ENCODE data around the gene GTPBP10.
A peak's percentile ranks its signal among the peaks of the same experiment; 100 is the strongest.

The GTPBP10 gene

DNA sequence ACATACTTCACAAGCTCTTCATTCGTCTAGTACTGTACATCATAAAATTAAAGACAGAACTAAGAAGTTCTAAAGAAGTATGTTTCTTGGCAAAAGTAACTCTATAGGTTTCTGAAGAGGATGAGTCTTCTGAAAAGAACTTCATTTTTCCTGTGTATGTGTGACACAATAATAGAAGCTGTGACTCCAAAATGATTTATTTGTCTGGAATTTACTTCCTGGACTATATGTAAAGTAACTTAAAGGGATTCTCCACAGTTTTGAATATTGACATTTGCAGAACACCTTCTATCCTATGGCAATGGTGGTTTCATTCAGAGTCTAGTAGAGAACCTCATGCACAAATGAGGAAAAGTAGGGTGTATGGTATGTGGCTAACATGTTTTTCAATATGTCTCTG lies 36.9 kb downstream of the GTPBP10 start:
- DNase-seq, result no peak

DNA sequence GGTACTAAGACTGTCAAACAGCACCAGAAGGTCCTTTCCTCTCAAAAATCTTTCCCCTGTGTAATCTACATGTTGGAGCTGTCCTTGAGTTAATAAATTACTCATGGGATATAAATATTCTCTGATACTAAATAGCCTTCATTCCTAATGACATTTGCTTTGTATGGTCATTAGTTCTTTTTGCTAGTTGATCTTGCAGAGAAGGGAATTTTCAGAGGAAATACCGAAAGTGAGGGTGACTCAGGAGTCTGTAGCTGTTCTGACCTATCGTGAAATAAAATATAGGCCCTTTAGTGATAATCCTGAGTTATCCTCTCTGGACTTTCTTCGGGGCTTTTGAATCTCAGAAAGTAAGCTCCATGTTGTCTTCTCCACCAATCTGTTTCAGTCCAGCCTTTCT lies 37.3 kb downstream of the GTPBP10 start:
- no peak for DNase-seq

DNA sequence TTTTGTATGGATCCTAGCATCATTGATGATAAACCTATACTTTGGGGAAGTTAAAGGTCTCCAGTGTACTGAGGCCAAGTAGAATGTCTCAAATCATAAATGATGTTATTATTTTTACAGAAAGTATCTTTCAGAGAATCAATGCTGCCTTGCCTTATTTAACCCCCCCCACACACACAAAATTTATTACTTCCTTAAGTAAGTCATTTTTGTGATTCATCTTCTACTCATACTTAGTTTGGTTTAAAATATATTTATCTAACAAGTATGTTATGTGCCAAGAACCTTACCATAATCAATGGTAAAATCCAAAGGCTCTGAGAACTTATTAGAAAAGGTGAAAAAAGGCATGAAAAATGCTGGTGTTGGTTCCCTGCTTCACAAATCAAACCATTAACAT lies 37.9 kb downstream of the GTPBP10 start:
- DNase-seq, result no peak

DNA sequence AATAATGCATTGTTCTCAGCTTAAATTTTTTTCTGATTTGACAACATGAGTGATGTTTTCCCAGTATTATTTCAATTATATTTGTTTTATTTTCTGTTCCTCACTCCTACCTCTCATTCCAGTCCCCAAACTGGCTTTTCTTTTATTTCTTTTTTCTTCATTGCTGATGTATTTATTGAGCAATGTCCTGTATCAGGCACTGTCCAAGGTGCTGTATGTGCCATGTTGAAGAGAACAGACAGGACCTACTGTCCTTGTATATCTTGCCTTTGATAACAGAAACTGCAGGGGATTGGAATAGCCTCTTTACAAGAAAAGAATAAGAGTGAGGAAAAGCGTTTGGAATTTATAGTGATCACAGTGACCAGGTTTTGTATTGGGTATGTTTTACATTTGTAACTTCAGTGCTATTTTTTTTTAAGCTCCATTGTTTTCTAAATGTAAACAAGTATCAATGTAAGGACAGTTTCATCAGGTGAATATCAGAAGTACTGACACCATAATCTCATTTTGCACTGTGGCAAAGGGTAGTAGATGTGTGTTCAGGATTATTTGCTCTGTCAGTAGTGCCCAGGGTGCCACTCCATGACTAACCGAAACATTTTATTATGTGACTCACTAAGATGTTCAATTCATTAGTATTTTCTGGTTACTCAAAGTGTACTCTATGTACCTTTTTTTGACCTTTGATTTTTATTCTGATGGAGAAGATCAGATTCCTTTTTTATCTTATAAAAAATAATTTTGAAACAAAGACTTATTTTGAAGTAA lies 41.1 kb downstream of the GTPBP10 start:
- DNase-seq, result no peak

DNA sequence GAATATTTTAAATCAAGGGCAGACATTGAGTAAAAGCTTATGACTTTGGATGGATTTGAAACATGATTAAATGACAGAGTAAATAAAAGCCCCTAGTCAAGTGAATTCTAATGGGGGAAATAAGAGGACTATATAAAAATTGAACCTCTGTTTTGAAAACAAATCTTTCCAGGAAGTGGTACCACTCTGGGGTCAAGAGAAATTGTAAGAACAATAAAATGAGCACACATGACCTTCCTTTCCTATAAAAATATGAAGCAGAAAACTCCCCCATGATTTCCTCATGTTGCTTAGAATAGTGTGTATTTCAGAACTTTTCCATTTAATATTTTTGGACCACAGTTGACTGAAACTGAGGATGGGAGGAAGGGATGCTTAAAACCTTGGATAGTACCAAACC lies 44.4 kb downstream of the GTPBP10 start:
- DNase-seq, result no peak

DNA sequence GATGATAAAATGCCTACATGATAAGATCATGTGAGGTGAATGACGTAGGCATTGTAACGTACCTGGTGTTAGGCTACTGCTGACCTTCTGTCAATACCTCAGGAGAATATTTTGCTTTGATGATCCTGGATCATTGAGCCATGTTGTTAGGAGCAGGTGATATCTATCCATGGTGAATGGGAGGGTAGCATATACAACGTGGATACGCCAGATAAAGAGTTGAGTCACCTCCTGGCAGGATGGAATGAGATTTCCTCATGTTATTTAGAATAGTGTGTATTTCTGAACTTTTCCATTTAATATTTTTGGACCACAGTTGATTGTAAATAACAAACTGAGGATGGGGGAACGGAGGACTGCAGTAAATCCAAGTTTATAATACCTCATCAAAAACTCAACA lies 45.0 kb downstream of the GTPBP10 start:
- no peak for DNase-seq

DNA sequence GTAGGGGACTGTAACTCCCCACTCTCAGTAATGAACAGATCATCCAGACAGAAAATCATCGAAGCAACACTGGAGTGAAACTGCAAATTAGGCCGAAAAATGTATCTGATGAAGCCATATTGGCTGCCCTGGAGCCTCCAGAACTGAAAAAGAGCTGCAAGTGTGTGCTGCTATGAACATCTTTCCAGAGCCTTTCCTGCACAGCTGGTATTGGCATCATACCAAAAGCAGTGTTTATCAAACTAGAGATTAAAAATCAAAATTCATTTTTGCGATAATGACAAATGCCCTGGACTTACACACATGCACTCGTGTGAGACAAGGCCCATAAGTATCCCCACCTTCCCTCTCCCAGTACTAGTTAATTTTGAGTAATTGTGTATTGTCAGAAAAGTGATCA lies 49.9 kb downstream of the GTPBP10 start:
- no peak for DNase-seq

DNA sequence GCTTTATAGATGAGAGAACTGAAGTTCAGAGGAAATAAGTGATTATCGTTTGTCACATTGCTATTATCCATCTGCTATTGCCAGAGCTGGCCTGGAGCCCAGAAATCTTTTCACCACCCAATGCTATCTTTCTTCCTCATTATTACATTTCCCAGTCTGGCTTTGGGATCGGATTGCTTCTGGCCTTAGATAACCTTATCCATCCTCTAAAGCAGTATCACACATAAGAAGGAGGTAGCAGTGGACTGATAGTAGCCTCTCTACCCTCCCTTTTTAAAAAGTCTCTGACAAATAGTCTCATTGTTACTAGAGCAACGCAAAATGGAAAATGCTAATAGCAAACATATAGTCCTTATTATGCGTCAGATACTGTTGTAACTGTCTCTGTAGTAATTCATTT lies 55.5 kb downstream of the GTPBP10 start:
- DNase-seq, result peak; percentile 78

DNA sequence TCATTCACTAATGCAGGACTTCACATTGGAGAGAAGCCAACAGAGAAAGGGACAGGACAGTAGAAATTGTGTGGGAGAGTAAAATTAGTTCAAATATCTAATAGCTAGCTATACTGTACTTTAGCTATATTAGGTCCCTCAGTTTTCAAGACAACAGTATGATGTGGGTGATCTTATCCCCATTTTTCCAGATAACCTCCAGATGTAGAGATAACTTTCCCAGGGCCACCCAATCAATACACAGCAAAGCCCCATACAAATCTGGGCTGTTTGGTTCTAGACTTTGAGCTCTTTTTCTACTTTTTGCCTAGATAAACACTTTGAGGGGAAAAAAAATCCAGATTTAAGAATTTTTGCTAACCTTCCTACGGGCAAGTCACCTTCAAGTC lies 56.3 kb downstream of the GTPBP10 start:
- no peak for DNase-seq

DNA sequence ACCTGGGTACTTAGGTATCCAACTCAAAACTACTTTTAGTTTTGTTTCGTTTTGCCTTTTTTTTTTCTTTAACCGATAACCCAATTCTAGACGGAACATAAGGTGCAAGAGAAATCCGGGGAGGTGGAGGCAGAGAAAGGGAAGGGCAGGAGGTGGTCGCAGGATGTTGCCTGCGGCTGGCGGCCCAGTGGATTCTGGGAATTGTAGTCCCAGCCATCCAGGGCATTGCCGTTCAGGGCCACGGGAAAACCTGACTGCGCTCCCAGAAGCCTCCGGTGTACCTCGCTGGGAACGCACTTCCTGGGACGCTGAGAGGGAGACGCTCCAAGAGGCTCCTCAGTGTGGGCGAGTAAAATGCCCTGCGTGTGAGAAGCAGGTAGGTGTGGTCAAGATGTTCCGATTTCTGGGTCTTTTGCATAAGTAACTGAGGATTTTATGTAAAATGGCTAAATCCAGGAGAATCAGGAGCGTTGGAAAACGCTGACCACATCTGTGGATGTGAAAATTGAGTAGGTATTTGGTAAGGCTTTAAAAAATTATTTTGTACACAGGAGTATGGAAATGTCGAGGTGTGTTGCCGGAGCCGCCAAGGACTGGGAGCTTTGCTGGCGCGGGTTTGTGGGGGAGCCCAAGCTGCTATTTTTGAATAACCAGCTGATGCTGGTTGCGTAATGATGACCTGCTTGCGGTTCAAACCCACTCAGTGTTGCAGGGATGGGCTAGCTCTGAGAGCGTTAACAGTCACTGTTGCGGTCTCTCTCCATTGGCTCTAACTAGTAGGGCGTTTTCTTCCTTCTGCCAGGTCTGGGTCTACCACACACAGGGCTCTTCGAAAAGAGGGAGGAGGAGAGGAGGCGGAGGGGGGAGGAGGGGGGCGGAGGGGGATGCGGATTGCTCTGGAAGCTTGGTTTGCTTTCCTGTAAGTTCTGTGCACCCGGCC lies 56.9 kb downstream of the GTPBP10 start, which contains the start of gene CLDN12:
CLDN12 (plus strand) TSS at position 288 of the 940 bp plus-strand sequence. CDS start 9,216 bp downstream, outside the sequence.
- peak; percentile 98 for DNase-seq

DNA sequence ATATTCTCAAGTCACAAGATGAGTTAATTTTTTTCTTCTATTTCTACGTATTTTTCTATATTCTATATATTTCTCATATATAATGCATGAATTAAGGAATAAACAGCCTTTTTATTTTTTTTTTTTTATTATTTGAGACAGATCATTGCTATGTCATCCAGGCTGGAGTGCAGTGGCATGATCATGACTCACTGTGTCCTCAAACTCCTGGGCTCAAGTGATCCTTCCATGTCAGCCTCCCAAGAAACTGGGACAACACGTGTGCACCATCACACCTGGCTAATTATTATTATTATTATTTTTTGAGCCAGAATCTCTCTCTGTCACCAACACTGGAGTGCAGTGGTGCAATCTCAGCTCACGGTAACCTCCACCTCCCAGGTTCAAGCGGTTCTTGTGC lies 58.3 kb downstream of the GTPBP10 start:
- no peak for DNase-seq

DNA sequence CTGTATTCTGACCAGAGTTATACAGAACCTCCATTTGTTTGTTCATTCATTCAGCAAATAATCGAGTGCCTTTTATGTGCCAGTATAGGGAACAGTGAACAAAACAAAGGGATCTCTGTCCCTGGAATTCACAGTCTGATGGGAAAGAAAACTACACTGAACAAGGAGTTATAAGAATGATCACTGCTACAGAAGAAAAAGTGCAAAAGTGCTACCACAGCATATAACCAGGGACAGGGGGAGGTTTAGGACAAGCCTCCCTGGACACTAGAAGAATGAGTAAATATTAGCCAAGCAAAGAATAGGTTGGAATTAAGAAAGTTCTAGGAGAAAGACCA lies 60.9 kb downstream of the GTPBP10 start:
- DNase-seq, result no peak

DNA sequence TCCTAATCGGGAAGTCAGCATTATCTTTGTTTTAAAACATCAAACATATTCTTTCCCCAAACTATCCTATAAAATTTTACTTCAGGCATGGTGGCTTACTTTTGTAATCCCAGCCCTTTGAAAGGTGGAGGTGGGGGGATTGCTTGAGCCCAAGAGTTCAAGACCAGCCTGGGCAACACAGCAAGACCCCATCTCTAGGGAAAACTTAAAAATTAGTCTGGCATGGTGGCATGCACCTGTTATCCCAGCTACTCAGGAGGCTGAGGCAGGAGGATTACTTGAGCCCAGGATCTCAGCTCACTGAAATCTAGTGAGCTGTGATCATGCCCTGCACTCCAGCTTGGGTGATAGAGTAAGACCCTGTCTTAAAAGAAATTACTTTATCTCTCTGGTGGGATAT lies 61.6 kb downstream of the GTPBP10 start:
- no peak for DNase-seq

DNA sequence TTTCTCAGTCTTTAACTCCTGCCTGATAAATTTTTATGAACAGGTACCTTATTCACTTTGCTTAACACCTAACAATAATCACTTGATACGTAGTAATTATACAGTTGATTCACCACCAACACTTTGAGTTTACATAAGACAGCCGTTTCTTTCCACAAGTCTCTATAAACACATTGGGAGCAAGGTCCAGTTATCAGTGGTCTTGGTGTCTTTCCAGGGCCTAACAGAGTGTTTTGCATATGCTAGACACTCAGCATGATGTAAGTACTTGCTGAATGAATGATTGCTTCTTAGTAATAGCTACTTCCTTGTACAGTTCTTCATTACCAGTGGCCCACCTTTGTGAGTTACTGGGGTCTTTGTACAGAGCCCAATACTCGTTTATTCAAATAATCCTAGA lies 63.2 kb downstream of the GTPBP10 start:
- DNase-seq, result no peak

DNA sequence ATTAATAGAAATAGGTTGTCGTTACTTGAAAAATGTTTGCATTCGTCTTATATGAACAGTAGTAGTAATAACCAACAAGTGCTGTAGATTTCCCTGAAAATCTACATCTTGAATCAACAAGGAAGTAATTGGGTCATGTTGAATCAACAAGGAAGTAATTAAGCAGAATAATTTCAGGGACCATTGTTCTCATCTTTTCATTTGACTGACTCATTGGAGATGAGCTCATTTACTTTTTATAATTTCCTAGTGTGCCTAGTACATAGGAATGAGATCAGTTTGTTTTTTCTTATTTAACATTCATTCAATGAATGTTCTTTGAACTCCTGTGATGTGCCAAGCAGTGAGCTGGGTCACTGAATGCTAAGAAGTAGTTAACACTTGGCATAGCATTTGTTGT lies 65.0 kb downstream of the GTPBP10 start:
- DNase-seq, result no peak

DNA sequence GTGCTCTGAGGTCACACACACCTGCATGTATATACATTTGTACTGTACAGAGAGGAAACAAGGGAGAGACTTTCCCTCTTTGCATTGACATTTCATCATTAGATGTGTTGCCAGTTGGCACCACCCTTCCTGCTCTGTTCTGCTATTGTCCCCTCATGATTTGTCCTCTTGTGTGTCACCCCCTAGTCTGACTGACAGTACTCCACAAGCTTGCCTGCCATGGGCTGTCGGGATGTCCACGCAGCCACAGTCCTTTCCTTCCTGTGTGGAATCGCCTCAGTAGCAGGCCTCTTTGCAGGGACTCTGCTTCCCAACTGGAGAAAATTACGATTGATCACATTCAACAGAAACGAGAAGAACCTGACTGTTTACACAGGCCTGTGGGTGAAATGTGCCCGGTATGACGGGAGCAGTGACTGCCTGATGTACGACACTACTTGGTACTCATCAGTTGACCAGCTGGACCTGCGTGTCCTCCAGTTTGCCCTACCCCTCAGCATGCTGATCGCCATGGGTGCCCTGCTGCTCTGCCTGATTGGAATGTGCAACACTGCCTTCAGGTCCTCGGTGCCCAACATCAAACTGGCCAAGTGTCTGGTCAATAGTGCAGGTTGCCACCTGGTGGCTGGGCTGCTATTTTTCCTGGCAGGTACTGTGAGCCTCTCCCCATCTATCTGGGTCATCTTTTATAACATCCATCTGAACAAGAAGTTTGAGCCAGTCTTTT lies 66.1 kb downstream of the GTPBP10 start:
- peak; percentile 48 for DNase-seq

DNA sequence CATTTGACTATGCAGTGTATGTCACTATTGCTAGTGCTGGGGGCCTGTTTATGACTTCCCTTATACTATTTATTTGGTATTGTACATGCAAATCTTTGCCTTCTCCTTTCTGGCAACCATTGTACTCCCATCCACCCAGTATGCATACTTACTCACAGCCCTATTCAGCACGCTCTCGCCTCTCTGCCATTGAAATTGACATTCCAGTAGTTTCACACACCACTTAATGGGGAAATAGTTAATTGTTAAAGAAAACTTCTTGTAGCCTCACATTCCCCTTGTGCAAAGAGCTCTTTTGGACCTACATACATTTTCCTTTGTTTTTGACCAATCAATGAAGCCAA lies 66.6 kb downstream of the GTPBP10 start:
- DNase-seq, result no peak

DNA sequence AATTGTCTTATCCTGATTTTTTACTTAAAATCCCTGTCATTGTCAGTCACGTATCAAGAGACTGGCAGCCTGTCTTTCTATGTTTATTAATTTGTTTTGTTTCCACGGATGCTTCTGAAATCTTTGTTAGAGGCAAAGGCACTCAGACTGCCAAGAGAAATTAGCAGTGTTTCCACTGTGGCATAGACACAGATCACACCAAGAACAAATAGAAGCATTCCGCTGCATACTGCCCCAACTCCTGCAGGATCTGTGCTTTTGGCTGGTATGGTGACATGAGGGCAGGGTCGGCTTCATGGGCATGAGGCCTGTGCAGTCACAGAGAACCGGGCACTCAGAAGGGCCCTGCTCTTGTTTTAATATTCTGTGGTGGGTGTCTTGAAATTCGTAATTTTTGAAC lies 75.1 kb downstream of the GTPBP10 start:
- no peak for DNase-seq

DNA sequence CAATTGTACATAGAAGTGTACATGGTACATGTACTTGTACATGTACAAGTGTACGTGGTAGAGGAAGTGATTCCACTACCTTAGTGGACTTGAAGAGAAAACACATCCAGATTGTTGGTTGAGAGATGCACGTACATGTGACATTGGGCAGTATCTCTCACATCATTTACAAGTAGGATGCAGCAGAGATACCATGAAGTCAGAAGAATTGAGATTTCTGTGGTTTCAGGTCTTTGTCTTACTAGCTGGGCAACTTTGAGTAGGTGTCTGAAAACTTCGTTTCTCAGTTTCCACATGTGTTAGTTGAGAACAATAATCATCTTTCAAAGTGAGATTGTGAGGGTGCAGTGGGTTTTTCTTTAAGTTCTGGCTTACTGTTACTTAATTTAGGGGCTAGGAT lies 78.2 kb downstream of the GTPBP10 start:
- no peak for DNase-seq

DNA sequence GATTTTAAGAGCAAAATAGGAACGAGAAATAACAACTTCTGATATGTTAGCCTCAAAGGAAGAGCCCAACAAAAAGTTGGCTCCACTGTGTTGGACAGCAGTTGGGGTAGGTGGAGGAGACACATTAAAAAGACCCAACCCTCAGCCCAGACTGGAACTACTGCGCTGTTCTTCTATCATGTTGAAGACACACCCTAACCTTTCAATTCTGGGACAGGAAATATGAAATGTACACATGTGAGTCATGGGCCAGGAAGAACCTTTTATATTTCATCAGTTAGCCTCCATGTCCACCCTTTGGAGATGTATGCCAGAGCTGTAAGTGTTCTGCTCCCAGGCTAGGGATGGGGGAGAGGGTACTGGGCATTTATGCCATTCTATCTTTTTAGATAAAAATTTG lies 78.9 kb downstream of the GTPBP10 start:
- DNase-seq, result no peak

DNA sequence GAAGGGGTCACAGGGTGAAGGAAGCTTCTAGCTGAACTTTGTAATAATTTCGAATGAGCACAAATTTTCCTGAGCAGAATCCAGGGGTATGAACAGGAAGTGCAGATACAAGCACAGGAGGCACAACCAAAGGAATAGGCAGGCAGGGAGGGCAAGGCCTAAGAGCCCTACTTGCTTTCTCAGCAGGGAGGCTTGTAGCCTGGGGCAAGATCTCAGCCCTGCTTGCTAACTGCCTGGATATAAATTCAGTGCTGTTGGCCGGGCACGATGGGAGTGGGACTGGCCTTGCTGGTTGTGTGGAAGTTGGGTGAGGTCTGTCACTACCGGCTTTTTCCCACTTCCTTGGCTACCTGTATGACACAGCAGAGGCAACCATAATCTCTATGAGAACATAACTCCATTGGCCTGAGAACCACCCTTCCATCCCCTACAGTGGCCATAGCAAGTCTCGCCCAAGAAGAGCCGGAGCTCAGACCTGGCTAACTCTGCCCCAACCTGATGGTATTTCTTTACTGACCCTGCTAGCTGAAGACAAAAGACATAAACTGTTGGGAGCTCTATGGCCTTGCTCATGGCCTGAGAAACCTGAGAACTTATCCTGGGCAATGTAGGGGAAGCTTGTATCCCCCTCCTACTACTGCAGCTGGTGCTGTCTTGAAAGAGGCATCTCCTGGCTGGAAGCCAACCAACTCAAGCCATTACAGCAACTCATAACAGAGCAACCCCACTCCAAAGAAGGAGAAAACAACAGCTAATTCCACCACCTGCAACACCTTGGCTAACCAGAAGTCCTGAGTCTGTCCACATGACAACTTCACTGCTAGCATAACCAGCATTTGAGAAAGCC lies 84.3 kb downstream of the GTPBP10 start:
- no peak for DNase-seq

DNA sequence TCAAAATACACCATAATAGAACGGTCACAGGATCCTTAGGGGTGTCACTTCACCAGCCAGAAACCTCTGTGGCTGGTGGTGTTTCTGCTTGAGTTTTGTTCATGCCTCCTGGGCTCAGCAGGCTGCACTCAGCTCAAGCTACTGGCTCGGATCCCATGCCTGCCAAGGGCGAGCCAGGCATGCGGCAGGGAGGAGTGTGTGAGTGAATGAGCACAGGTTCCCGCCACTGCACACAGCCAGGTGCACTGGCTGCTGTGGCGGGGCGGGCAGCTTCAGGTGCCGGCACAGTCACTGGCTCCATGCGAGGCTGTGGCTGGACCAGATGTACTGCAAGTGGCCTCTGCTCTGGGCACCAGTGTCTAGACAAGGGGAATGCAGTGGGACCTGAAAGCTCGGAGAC lies 86.2 kb downstream of the GTPBP10 start:
- DNase-seq, result no peak

DNA sequence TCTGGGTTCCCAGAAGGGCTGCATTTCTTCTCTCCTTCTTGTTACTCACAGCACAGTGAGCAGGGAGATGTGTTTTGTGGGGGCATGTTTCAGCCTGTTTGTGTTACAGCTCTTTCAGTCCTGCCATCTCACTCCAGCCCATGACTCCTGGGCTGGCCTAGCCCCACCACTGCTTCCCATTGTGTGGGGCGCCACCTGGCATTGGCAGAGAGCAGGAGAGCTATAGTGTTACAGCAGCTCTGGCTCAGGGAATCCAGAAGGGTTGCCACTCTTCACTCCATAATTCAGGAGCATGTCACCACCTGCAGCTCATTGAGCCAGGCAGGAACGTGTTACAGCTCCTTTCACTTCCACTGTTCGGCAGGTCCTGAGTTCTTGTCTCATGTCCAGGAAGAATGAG lies 86.7 kb downstream of the GTPBP10 start:
- no peak for DNase-seq
